ENCODE data around the gene KCNE3. TPM values are rescaled to one million over a fixed set of nuclear protein-coding genes. Genes with fewer than 3 reads are reported as not detected.
A peak's percentile ranks its signal among the peaks of the same experiment; 100 is the strongest.

Gene KCNE3
- total and polyA plus RNA-seq, 9 of the 15 experiments (the other 6 are each of a cell fraction or from before 2014, with no cell fraction given), result 1.6 to 8.7 (median 6.2) TPM

GRCh38 chr11:74492974-74493790 is 25.8 kb upstream of the KCNE3 start, which contains the start of gene LIPT2 (continued):
- TF ChIP-seq, protein P1, sequence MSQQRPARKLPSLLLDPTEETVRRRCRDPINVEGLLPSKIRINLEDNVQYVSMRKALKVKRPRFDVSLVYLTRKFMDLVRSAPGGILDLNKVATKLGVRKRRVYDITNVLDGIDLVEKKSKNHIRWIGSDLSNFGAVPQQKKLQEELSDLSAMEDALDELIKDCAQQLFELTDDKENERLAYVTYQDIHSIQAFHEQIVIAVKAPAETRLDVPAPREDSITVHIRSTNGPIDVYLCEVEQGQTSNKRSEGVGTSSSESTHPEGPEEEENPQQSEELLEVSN (IDR thresholded peaks at IDR 0.05; ENCODE audit: borderline replicate concordance in 1 of 2, extremely low read depth in 1 of 2, insufficient read depth in 1 of 2, insufficient read length in 1 of 2, low read depth in 1 of 2, low read length in 1 of 2, poor library complexity in 1 of 2, severe bottlenecking in 1 of 2), result peak; percentile 38 to 40
- TF ChIP-seq RHOXF2B (CRISPR knock-in tag; conservative IDR thresholded peaks at IDR 0.05) (no peak), TARDBP (IDR thresholded peaks at IDR 0.05) (peak; percentile 69; the same call in 1 of the 2 replicates), ZNF764 (CRISPR knock-in tag; IDR thresholded peaks at IDR 0.05; ENCODE audit: low read depth) (no peak), ZKSCAN8 (CRISPR knock-in tag; IDR thresholded peaks at IDR 0.05) (no peak), BMI1 (IDR thresholded peaks at IDR 0.05; ENCODE audit: low read length) (no peak), ETV5 (CRISPR knock-in tag; IDR thresholded peaks at IDR 0.05; ENCODE audit: low read depth) (peak; percentile 52; the same call in 1 of the 2 replicates), ZNF282 (CRISPR knock-in tag; IDR thresholded peaks at IDR 0.05) (no peak), YY1 (IDR thresholded peaks at IDR 0.05; ENCODE audit: borderline replicate concordance in 1 of 3, control insufficient read depth in 1 of 3, extremely low read depth in 1 of 3, insufficient read depth in 3 of 3, insufficient read length in 1 of 3, insufficient replicate concordance in 2 of 3, low read depth in 1 of 3, low read length in 2 of 3) (peak in 1 of 3 experiments; percentile 18), LCOR (CRISPR knock-in tag; IDR thresholded peaks at IDR 0.05) (no peak), KHSRP (IDR thresholded peaks at IDR 0.05) (no peak), RAD51 (IDR thresholded peaks at IDR 0.05; ENCODE audit: borderline replicate concordance, low read depth) (no peak), CHD1 (IDR thresholded peaks at IDR 0.05; ENCODE audit: low read length) (peak; percentile 70), SLC30A9 (CRISPR knock-in tag; IDR thresholded peaks at IDR 0.05) (no peak), KLF6 (CRISPR knock-in tag; IDR thresholded peaks at IDR 0.05; ENCODE audit: borderline replicate concordance) (no peak), FOS (IDR thresholded peaks at IDR 0.05; ENCODE audit: extremely low read depth, insufficient read length) (no peak)
- TF ChIP-seq, protein P2, sequence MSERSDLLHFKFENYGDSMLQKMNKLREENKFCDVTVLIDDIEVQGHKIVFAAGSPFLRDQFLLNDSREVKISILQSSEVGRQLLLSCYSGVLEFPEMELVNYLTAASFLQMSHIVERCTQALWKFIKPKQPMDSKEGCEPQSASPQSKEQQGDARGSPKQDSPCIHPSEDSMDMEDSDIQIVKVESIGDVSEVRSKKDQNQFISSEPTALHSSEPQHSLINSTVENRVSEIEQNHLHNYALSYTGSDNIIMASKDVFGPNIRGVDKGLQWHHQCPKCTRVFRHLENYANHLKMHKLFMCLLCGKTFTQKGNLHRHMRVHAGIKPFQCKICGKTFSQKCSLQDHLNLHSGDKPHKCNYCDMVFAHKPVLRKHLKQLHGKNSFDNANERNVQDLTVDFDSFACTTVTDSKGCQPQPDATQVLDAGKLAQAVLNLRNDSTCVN (CRISPR knock-in tag; IDR thresholded peaks at IDR 0.05), result no peak
- TF ChIP-seq, protein P3, sequence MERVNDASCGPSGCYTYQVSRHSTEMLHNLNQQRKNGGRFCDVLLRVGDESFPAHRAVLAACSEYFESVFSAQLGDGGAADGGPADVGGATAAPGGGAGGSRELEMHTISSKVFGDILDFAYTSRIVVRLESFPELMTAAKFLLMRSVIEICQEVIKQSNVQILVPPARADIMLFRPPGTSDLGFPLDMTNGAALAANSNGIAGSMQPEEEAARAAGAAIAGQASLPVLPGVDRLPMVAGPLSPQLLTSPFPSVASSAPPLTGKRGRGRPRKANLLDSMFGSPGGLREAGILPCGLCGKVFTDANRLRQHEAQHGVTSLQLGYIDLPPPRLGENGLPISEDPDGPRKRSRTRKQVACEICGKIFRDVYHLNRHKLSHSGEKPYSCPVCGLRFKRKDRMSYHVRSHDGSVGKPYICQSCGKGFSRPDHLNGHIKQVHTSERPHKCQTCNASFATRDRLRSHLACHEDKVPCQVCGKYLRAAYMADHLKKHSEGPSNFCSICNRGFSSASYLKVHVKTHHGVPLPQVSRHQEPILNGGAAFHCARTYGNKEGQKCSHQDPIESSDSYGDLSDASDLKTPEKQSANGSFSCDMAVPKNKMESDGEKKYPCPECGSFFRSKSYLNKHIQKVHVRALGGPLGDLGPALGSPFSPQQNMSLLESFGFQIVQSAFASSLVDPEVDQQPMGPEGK (CRISPR knock-in tag; IDR thresholded peaks at IDR 0.05; ENCODE audit: borderline replicate concordance), result no peak
- TF ChIP-seq, protein P4, sequence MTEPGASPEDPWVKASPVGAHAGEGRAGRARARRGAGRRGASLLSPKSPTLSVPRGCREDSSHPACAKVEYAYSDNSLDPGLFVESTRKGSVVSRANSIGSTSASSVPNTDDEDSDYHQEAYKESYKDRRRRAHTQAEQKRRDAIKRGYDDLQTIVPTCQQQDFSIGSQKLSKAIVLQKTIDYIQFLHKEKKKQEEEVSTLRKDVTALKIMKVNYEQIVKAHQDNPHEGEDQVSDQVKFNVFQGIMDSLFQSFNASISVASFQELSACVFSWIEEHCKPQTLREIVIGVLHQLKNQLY (CRISPR knock-in tag; conservative IDR thresholded peaks at IDR 0.05), result no peak
